ENCODE results near the gene GALNTL6. TPM values are rescaled to one million over a fixed set of nuclear protein-coding genes. Genes with fewer than 3 reads are reported as not detected.

Gene GALNTL6
- total and polyA plus RNA-seq, 2 donors (not counting 3 experiments of a cell fraction or from before 2014, with no cell fraction given): not detected

DNA sequence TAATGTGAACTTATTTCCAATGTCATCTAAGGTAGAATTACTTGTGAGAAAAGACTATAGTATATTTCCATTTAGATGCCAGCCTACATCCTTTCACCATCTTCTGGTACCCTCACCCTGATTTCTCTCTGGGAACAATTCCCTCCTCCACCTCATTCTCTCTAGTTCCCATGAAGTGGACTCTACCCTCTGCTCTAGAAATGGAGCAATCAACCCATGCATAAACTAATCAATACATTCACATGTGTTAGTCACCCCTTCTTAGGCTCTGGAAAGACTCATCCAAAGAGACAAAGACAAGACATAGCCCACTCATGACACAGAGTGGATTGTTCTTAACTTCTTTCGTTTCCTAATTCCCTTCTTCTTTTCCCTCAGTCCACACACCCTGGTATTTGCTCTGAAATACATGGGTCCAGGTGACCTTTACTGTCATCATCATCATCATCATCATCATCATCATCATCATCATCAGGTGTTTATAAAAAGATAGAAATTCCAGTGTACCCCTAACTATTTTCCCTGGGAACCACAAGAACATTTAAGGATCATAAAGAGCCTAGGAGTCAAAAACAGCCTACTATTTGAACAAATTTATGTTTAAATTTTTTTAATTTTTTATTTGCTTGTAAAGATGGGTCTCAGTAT, 1056.5 kb downstream of the GALNTL6 start:
- ChIA-PET CTCF (no interaction called here), POLR2A (no interaction called here)
- Histone ChIP-seq H2AFZ (ENCODE audit: low read depth, low read length) (no peak overlapping the region), H3K9ac (replicated peaks; ENCODE audit: extremely low read depth, insufficient read depth, low read length) (no peak overlapping the region), H4K20me1 (replicated peaks; ENCODE audit: control insufficient read depth, extremely low read depth, insufficient read depth, low read length) (no peaks in the 10 kb centered on the region), H3K27me3 (ENCODE audit: control insufficient read depth in 2 of 2, insufficient read depth in 2 of 2, low read length in 2 of 2) (no peaks in the 10 kb centered on the region), H3K9me1 (replicated peaks; ENCODE audit: control insufficient read depth, extremely low read depth, insufficient read depth, low read length) (no peaks in the 10 kb centered on the region), H3K4me3 (replicated peaks in 1 of 3; ENCODE audit: insufficient read depth in 1 of 3, low read depth in 1 of 3, low read length in 3 of 3) (no peak overlapping the region), H3K36me3 (ENCODE audit: control insufficient read depth in 2 of 2, extremely low read depth in 1 of 2, insufficient read depth in 2 of 2, low read length in 2 of 2) (no peaks in the 10 kb centered on the region), H3K4me1 (ENCODE audit: control insufficient read depth, extremely low read depth, insufficient read depth, low read length) (no peaks in the 10 kb centered on the region), H3K79me2 (ENCODE audit: control insufficient read depth, insufficient read depth, low read length) (no peaks in the 10 kb centered on the region), H3K4me2 (ENCODE audit: insufficient read depth, low read length) (no peak overlapping the region), H3K27ac (ENCODE audit: insufficient read depth, low read depth, low read length) (no peak overlapping the region), H3K9me3 (replicated peaks; ENCODE audit: control insufficient read depth, insufficient read depth, low read length) (no peaks in the 10 kb centered on the region)
- TF ChIP-seq, protein P1, sequence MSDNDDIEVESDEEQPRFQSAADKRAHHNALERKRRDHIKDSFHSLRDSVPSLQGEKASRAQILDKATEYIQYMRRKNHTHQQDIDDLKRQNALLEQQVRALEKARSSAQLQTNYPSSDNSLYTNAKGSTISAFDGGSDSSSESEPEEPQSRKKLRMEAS (IDR thresholded peaks at IDR 0.05; ENCODE audit: insufficient read depth, insufficient read length): no peak
- no peak for TF ChIP-seq POLR2A (IDR thresholded peaks at IDR 0.05; ENCODE audit: low read depth, low read length)
- no peak for TF ChIP-seq JUN (IDR thresholded peaks at IDR 0.05; ENCODE audit: borderline replicate concordance, insufficient read depth, insufficient read length, low read depth)
- no peak for TF ChIP-seq POLR2AphosphoS5 (IDR thresholded peaks at IDR 0.05; ENCODE audit: insufficient read depth, low read depth, low read length)
- TF ChIP-seq MYC (IDR thresholded peaks at IDR 0.05; ENCODE audit: low read depth, low read length): no peak
- no peak for TF ChIP-seq EZH2 (IDR thresholded peaks at IDR 0.05; ENCODE audit: borderline replicate concordance, low read depth, low read length, severe bottlenecking)
- TF ChIP-seq, protein P2, sequence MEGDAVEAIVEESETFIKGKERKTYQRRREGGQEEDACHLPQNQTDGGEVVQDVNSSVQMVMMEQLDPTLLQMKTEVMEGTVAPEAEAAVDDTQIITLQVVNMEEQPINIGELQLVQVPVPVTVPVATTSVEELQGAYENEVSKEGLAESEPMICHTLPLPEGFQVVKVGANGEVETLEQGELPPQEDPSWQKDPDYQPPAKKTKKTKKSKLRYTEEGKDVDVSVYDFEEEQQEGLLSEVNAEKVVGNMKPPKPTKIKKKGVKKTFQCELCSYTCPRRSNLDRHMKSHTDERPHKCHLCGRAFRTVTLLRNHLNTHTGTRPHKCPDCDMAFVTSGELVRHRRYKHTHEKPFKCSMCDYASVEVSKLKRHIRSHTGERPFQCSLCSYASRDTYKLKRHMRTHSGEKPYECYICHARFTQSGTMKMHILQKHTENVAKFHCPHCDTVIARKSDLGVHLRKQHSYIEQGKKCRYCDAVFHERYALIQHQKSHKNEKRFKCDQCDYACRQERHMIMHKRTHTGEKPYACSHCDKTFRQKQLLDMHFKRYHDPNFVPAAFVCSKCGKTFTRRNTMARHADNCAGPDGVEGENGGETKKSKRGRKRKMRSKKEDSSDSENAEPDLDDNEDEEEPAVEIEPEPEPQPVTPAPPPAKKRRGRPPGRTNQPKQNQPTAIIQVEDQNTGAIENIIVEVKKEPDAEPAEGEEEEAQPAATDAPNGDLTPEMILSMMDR (IDR thresholded peaks at IDR 0.05; ENCODE audit: extremely low read depth in 1 of 2, insufficient read depth in 1 of 2, low read depth in 1 of 2, low read length in 2 of 2): no peak
- no peak for TF ChIP-seq FOS (IDR thresholded peaks at IDR 0.05; ENCODE audit: borderline replicate concordance, insufficient read depth, low read length)
- no peak for TF ChIP-seq GATA2 (IDR thresholded peaks at IDR 0.05; ENCODE audit: insufficient read depth, insufficient read length, low read depth, low read length)
- no TSS peak for BruUV-seq (replicated peaks)
- no peak for FAIRE-seq
- DNase-seq (ENCODE audit: low read depth, low spot score): no peak
- intact Hi-C loops (cut with micrococcal nuclease): no loop called here
- dilution Hi-C loops (cut with MboI; ENCODE audit: extremely low pct_ligation_motif_present, low sequenced_read_pairs): no loop called here

Data from endothelial cell of umbilical vein (primary cell).